SK-N-MC (cell line): ENCODE data around the gene CIAO2B.

ENCODE experiments used
- EZH2 ChIP-seq: fragments of 200-600 bp; sonication (generic); IDR thresholded peaks from one replicate; pipeline ENCODE4 v1.6.1; 2017; ENCODE audit warnings: antibody characterized with exemption
- POLR2AphosphoS5 ChIP-seq: IDR thresholded peaks from 2 replicates; pipeline ENCODE4 v1.6.1; 2012; ENCODE audit warnings: mild to moderate bottlenecking, low read depth, low read length, borderline replicate concordance

DNA sequence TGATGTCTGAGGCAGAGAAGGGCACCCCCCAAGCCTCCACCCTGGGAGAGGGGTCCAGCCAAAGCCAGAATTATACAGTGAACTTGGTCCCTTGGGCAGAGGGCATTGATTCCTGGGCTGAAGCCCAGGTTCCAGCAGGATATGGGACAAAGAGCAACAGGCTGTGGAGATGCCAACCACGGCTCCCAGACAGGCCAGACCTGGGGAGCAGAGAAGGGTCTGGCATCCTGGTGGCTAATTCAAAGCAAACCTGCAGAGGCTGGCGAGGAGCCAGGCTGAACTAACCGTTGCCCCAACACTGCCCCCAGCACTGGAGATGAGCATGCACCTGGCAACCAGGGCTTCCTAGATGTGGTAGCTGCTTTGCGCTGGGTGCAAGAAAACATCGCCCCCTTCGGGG is 29.8 kb upstream of the CIAO2B start:
- TF ChIP-seq EZH2 (no peak), POLR2AphosphoS5 (no peak)
